ENCODE measurements around the gene WDR47.
A peak's percentile ranks its signal among the peaks of the same experiment; 100 is the strongest.
"Not testable (repeated sequence)": the region's sequence is repeated elsewhere in the genome, so short reads cannot be mapped to it uniquely, and the experiment has no call there.

The WDR47 gene

GRCh38 chr1:109041621-109042468 lies at the start of gene WDR47:
TSS of gene WDR47 (minus strand) at chr1:109042102. CDS start at chr1:109023512, 18,590 bp downstream.
- DNase-seq = peak; percentile 99

GRCh38 chr1:109091078-109091838 lies 49.4 kb upstream of the WDR47 start:
- peak; percentile 57 for DNase-seq

- DNase-seq = peak; percentile 95
These were observed 48.5 kb upstream of the WDR47 start, which contains the start of gene TMEM167B for GRCh38 chr1:109090196-109091077. TSS of gene TMEM167B (plus strand) at chr1:109090764. CDS start at chr1:109090873, 109 bp downstream.

GRCh38 chr1:109089242-109090015 lies 47.5 kb upstream of the WDR47 start:
- DNase-seq = peak; percentile 52

GRCh38 chr1:109084563-109085517 lies 42.9 kb upstream of the WDR47 start:
- no peak for DNase-seq

GRCh38 chr1:109083923-109084322 lies 42.0 kb upstream of the WDR47 start:
- no peak for DNase-seq

GRCh38 chr1:109083501-109083900 lies 41.6 kb upstream of the WDR47 start:
- no peak for DNase-seq

GRCh38 chr1:109080441-109081082 lies 38.7 kb upstream of the WDR47 start:
- no peak for DNase-seq

GRCh38 chr1:109079240-109079622 lies 37.3 kb upstream of the WDR47 start:
- no peak for DNase-seq

- no peak for DNase-seq
These were observed 36.4 kb upstream of the WDR47 start for GRCh38 chr1:109078317-109078716.

- DNase-seq = peak; percentile 98
These were observed 33.9 kb upstream of the WDR47 start, which contains the start of gene TAF13 for GRCh38 chr1:109075531-109076490. TSS of gene TAF13 (minus strand) at chr1:109076003. CDS start at chr1:109075947, 56 bp downstream.

GRCh38 chr1:109069294-109069693 lies 27.4 kb upstream of the WDR47 start:
- DNase-seq = no peak

- no peak for DNase-seq
These were observed 26.0 kb upstream of the WDR47 start for GRCh38 chr1:109067883-109068282.

GRCh38 chr1:109065137-109065536 lies 23.2 kb upstream of the WDR47 start:
- no peak for DNase-seq

- no peak for DNase-seq
These were observed 19.3 kb upstream of the WDR47 start for GRCh38 chr1:109061183-109061582.

- DNase-seq = no peak
These were observed 18.8 kb upstream of the WDR47 start for GRCh38 chr1:109060707-109061106.

GRCh38 chr1:109059026-109059425 lies 17.1 kb upstream of the WDR47 start:
- no peak for DNase-seq

- no peak for DNase-seq
These were observed 14.2 kb upstream of the WDR47 start for GRCh38 chr1:109056064-109056463.

- not testable (repeated sequence) for DNase-seq
These were observed 10.2 kb upstream of the WDR47 start for GRCh38 chr1:109052145-109052544.

Measured in suppressor macrophage treated with lipopolysaccharide for 4 hours (primary cell).